ENCODE results near the gene SORCS2.
"Not testable (repeated sequence)": the region's sequence is repeated elsewhere in the genome, so short reads cannot be mapped to it uniquely, and the experiment has no call there.

SORCS2 gene

GRCh38 chr4:7199129-7199725 is 6.9 kb downstream of the SORCS2 start:
- no peak for DNase-seq

GRCh38 chr4:7199771-7200441 is 7.6 kb downstream of the SORCS2 start:
- no peak for DNase-seq

- DNase-seq = no peak
Measured at GRCh38 chr4:7200801-7201200, 8.5 kb downstream of the SORCS2 start.

GRCh38 chr4:7201420-7202305 is 9.3 kb downstream of the SORCS2 start:
- no peak for DNase-seq

- no peak for DNase-seq
Measured at GRCh38 chr4:7202411-7202810, 10.1 kb downstream of the SORCS2 start.

GRCh38 chr4:7204656-7205387 is 12.5 kb downstream of the SORCS2 start:
- peak in 4 of 51 donors; percentile 9 to 43 (median 16) for DNase-seq

GRCh38 chr4:7206385-7206784 is 14.0 kb downstream of the SORCS2 start:
- peak in 8 of 51 donors; percentile 10 to 37 (median 25) for DNase-seq

- DNase-seq = peak in 43 of 51 donors; percentile 13 to 86 (median 64)
Measured at GRCh38 chr4:7206911-7207567, 14.7 kb downstream of the SORCS2 start.

GRCh38 chr4:7207628-7208231 is 15.4 kb downstream of the SORCS2 start:
- DNase-seq = no peak

GRCh38 chr4:7208509-7209451 is 16.4 kb downstream of the SORCS2 start:
- no peak for DNase-seq

GRCh38 chr4:7209699-7210098 is 17.4 kb downstream of the SORCS2 start:
- no peak for DNase-seq

- DNase-seq = no peak
Measured at GRCh38 chr4:7210824-7211223, 18.5 kb downstream of the SORCS2 start.

- DNase-seq = no peak
Measured at GRCh38 chr4:7212101-7212674, 19.9 kb downstream of the SORCS2 start.

- no peak for DNase-seq
Measured at GRCh38 chr4:7212921-7213320, 20.6 kb downstream of the SORCS2 start.

GRCh38 chr4:7213807-7214206 is 21.5 kb downstream of the SORCS2 start:
- DNase-seq = no peak

- no peak for DNase-seq
Measured at GRCh38 chr4:7214359-7214758, 22.0 kb downstream of the SORCS2 start.

GRCh38 chr4:7215187-7215586 is 22.8 kb downstream of the SORCS2 start:
- not testable (repeated sequence) for DNase-seq

GRCh38 chr4:7217039-7217438 is 24.7 kb downstream of the SORCS2 start:
- no peak for DNase-seq

All from hypothalamus (tissue), 51 donors.